ENCODE data around the gene ATL3. TPM values are rescaled to one million over a fixed set of nuclear protein-coding genes. Genes with fewer than 3 reads are reported as not detected.
"Not testable (repeated sequence)": the region's sequence is repeated elsewhere in the genome, so short reads cannot be mapped to it uniquely, and the experiment has no call there.

Gene ATL3
- total RNA-seq, 1 donor from 2014 or later, result 31.8 TPM

DNA sequence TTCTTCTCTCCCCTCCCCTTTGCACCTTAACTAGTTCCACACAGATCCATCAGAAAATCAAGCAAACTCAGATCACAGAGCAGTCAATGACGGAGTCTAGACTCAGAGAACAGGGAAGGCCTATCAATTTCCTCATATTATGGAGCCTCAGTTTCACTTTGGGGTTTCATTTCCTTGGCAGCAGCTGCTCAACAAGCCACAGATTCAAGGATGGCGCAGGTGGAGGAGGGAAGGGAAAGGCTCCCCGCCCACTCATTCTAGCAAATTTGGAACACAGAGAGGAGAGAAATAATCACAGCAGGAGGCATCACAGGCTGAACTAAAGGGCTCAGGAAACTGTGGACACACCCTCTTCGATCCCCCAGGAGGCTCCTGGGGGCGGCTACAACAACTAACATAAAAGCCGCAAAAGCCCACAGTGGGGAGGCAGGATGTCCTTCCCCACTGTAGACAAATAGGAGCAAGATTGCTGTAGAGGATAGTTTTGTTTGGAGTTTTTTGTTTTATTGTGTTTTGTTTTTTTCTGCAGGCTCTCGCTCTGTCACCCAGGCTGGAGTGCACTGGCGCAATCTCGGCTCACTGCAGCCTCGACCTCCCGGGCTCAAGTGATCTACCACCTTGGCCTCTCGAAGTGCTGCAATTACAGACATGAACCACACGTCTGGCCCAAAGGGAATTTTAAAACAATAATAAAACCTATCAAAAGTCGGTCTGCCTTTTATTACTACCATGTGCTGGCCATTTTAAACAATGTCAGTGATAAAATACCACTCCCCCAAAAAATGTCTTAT lies 60.4 kb downstream of the ATL3 start:
- H3K9me3 Mint-ChIP-seq, result no peaks in the 10 kb centered on the region
- no peak for TF ChIP-seq CTCF (IDR thresholded peaks at IDR 0.05)
- intact Hi-C loops (cut with micrococcal nuclease), result loop anchor here (5.0 kb wide), 1 partner anchor 43 kb away; no protein-coding TSS in a partner anchor
- CTCF ChIA-PET, result no interaction called here
- no peak overlapping the region for H3K4me3 Mint-ChIP-seq
- H3K4me1 Mint-ChIP-seq, result peaks cover 15% of the 10 kb centered on the region
- H3K27me3 Mint-ChIP-seq, result peaks cover 4% of the 10 kb centered on the region
- ATAC-seq (ENCODE audit: low read depth), result no peak
- DNase-seq, result no peak
- H3K27ac Mint-ChIP-seq, result no peak overlapping the region
- POLR2A ChIA-PET, result no interaction called here
- no peaks in the 10 kb centered on the region for H3K36me3 Mint-ChIP-seq (ENCODE audit: low read depth)

DNA sequence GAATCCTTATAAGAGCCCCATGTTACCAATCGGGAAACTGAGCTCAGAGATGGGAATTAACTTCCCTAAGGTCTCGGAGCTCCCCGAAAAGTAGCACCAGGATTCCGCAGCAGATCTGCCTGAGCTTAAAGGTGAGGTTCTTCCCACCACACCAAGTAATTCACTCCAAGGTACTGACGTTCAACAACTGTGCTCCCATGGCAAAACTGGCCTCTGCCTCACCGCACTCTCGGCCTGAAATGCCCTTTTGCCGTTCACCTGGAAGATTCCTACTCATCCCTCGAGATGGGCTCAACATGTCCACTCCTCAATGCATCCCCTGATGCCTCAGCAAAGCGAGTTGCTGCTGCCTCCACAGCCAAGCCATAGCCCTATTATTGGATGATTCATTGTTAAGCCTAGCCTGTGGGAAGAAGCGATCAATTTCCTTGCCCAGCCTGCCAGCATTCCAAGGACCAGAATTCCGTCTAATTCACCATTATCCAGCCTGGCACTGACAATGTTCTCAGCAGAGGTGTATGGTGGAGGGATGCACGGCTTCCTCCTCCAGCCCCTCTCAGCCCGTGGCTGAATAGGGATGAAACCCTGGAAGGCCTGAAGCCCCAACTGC lies 61.1 kb downstream of the ATL3 start:
- intact Hi-C loops (cut with micrococcal nuclease), result loop anchor here (5.0 kb wide), 1 partner anchor 43 kb away; no protein-coding TSS in a partner anchor
- no peaks in the 10 kb centered on the region for H3K9me3 Mint-ChIP-seq
- peaks cover 4% of the 10 kb centered on the region for H3K27me3 Mint-ChIP-seq
- no peak for DNase-seq
- CTCF ChIA-PET, result no interaction called here
- H3K27ac Mint-ChIP-seq, result no peak overlapping the region
- no peak overlapping the region for H3K4me3 Mint-ChIP-seq
- ATAC-seq (ENCODE audit: low read depth), result no peak
- POLR2A ChIA-PET, result no interaction called here
- H3K36me3 Mint-ChIP-seq (ENCODE audit: low read depth), result no peaks in the 10 kb centered on the region
- H3K4me1 Mint-ChIP-seq, result peaks cover 15% of the 10 kb centered on the region
- no peak for TF ChIP-seq CTCF (IDR thresholded peaks at IDR 0.05)

DNA sequence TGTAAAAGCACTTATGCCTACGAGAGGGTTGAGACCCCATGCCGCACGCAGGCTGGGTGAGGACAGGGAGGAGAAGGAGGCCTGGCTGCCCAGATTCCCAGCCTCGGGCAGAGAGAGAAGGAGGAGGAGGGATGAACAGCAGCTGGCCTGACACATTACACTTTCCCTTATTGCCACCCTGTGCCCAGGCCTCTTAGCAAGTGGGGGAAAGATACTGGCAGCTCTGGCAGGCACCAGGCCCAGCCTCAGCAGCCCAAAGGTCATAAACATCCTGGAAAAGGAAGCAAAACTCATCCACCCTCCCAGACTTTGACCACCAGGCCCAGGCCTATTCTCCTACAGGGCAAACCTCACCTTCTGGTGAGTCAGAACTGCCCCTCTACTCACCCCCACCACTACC lies 61.6 kb downstream of the ATL3 start:
- no peak for DNase-seq
- Mint-ChIP-seq H3K27me3 (peaks cover 4% of the 10 kb centered on the region), H3K36me3 (ENCODE audit: low read depth) (no peaks in the 10 kb centered on the region), H3K4me1 (peaks cover 13% of the 10 kb centered on the region), H3K4me3 (no peak overlapping the region), H3K9me3 (no peaks in the 10 kb centered on the region), H3K27ac (no peak overlapping the region)
- POLR2A ChIA-PET, result no interaction called here
- no peak for TF ChIP-seq CTCF (IDR thresholded peaks at IDR 0.05)
- no peak for ATAC-seq (ENCODE audit: low read depth)
- intact Hi-C loops (cut with micrococcal nuclease), result no loop called here
- CTCF ChIA-PET, result no interaction called here

GRCh38 chr11:63608353-63609345 lies 62.5 kb downstream of the ATL3 start:
- ChIA-PET POLR2A (no interaction called here), CTCF (interaction anchor here (0.8 kb wide), 1 partner anchor 113 kb away, joined by 3 read pairs; no protein-coding TSS in a partner anchor)
- ATAC-seq (ENCODE audit: low read depth) (no peak), DNase-seq (no peak)
- TF ChIP-seq CTCF (IDR thresholded peaks at IDR 0.05), result no peak
- intact Hi-C loops (cut with micrococcal nuclease), result no loop called here
- Mint-ChIP-seq H3K4me3 (no peak overlapping the region), H3K9me3 (no peaks in the 10 kb centered on the region), H3K27me3 (peaks cover 4% of the 10 kb centered on the region), H3K27ac (no peak overlapping the region), H3K36me3 (ENCODE audit: low read depth) (no peaks in the 10 kb centered on the region), H3K4me1 (peaks cover 6% of the 10 kb centered on the region)

DNA sequence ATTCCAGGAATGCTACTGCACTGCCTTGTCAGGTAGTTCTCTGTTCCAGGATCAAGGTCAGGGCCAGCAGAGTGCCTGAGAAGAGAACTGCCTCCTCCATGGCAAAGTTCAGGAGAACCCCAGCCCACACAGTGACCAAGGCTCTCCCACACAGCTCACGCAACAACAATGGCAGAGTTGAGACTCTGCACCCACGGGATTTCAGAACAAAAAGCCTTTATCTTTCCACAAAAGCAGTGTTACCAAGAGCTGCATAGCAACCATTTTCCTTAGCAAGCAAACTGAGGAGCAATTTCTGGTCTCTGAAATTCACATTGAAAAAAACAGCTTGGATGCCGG lies 68.0 kb downstream of the ATL3 start:
- H3K4me1 Mint-ChIP-seq, result no peaks in the 10 kb centered on the region
- no peak for TF ChIP-seq CTCF (IDR thresholded peaks at IDR 0.05)
- H3K27ac Mint-ChIP-seq, result no peak overlapping the region
- ChIA-PET POLR2A (no interaction called here), CTCF (no interaction called here)
- ATAC-seq (ENCODE audit: low read depth), result no peak
- no peaks in the 10 kb centered on the region for H3K9me3 Mint-ChIP-seq
- no peak for DNase-seq
- H3K27me3 Mint-ChIP-seq, result peaks cover 5% of the 10 kb centered on the region
- intact Hi-C loops (cut with micrococcal nuclease), result no loop called here
- H3K4me3 Mint-ChIP-seq, result no peak overlapping the region
- H3K36me3 Mint-ChIP-seq (ENCODE audit: low read depth), result no peaks in the 10 kb centered on the region

DNA sequence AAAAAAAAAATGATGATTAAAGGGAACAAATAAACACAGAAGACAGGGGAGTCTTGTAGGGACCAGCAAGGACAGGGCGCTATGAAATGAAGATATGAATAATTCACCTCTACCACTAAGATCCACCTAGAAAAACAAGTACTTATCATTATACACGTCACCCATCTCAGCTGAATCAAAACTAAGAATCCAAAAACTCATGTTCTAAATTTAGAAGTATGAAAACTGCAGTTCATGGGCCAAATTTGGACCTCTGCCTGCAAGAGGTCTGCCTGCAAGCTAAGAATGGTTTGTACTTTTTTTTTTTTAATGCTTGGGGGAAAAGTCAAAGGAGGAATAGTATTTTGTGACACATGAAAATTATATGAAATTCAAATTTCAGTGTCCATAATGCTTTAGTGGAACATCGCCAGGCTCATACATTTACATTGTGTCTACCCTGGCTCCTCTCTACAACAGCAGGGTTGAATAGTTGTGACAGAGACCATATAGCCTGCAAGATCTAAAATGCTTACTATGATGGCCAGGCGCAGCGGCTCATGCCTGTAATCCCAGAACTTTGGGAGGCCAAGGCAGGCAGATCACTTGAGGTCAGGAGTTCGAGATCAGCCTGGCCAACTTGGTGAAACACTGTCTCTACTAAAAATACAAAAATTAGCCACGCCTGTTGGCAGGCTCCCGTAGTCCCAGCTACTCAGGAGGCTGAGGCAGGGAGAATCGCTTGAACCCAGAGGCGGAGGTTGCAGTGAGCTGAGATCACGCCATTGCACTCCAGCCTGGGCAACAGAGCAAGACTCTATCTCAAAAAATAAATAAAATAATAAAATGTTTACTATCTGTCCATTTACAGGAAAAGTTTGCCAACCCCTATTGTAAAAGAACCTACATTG lies 68.6 kb downstream of the ATL3 start:
- H3K9me3 Mint-ChIP-seq; CTCF ChIA-PET; H3K4me3 Mint-ChIP-seq; H3K4me1 Mint-ChIP-seq; POLR2A ChIA-PET; H3K27me3 Mint-ChIP-seq; ATAC-seq (ENCODE audit: low read depth); DNase-seq; intact Hi-C loops (cut with micrococcal nuclease); H3K36me3 Mint-ChIP-seq (ENCODE audit: low read depth); H3K27ac Mint-ChIP-seq: not testable (repeated sequence)

Data from activated B cell treated with CpG ODN at 0.5 μM for 24 hours (primary cell).